ENCODE measurements around the gene APOD. TPM values are rescaled to one million over a fixed set of nuclear protein-coding genes. Genes with fewer than 3 reads are reported as not detected.

The APOD gene
- total and polyA plus RNA-seq, 2 of the 8 experiments (the other 6 are each of a cell fraction or from before 2014, with no cell fraction given) = not detected

GRCh38 chr3:195568630-195569029 is 15.1 kb downstream of the APOD start (continued):
- no peak for TF ChIP-seq SIRT6 (IDR thresholded peaks at IDR 0.05; ENCODE audit: low read length)
- no peak for TF ChIP-seq TBP (IDR thresholded peaks at IDR 0.05; ENCODE audit: low read depth, low read length)
- TF ChIP-seq CTBP2 (IDR thresholded peaks at IDR 0.05; ENCODE audit: borderline replicate concordance, insufficient read depth, insufficient read length, low read length) = no peak
- no peak for TF ChIP-seq EZH2 (IDR thresholded peaks at IDR 0.05; ENCODE audit: low read depth, low read length, severe bottlenecking)
- TF ChIP-seq HDAC6 (IDR thresholded peaks at IDR 0.05; ENCODE audit: low read depth, low read length) = no peak
- TF ChIP-seq, protein P1, sequence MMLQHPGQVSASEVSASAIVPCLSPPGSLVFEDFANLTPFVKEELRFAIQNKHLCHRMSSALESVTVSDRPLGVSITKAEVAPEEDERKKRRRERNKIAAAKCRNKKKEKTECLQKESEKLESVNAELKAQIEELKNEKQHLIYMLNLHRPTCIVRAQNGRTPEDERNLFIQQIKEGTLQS (IDR thresholded peaks at IDR 0.05; ENCODE audit: insufficient read depth, low read depth, low read length) = no peak
- TF ChIP-seq, protein P2, sequence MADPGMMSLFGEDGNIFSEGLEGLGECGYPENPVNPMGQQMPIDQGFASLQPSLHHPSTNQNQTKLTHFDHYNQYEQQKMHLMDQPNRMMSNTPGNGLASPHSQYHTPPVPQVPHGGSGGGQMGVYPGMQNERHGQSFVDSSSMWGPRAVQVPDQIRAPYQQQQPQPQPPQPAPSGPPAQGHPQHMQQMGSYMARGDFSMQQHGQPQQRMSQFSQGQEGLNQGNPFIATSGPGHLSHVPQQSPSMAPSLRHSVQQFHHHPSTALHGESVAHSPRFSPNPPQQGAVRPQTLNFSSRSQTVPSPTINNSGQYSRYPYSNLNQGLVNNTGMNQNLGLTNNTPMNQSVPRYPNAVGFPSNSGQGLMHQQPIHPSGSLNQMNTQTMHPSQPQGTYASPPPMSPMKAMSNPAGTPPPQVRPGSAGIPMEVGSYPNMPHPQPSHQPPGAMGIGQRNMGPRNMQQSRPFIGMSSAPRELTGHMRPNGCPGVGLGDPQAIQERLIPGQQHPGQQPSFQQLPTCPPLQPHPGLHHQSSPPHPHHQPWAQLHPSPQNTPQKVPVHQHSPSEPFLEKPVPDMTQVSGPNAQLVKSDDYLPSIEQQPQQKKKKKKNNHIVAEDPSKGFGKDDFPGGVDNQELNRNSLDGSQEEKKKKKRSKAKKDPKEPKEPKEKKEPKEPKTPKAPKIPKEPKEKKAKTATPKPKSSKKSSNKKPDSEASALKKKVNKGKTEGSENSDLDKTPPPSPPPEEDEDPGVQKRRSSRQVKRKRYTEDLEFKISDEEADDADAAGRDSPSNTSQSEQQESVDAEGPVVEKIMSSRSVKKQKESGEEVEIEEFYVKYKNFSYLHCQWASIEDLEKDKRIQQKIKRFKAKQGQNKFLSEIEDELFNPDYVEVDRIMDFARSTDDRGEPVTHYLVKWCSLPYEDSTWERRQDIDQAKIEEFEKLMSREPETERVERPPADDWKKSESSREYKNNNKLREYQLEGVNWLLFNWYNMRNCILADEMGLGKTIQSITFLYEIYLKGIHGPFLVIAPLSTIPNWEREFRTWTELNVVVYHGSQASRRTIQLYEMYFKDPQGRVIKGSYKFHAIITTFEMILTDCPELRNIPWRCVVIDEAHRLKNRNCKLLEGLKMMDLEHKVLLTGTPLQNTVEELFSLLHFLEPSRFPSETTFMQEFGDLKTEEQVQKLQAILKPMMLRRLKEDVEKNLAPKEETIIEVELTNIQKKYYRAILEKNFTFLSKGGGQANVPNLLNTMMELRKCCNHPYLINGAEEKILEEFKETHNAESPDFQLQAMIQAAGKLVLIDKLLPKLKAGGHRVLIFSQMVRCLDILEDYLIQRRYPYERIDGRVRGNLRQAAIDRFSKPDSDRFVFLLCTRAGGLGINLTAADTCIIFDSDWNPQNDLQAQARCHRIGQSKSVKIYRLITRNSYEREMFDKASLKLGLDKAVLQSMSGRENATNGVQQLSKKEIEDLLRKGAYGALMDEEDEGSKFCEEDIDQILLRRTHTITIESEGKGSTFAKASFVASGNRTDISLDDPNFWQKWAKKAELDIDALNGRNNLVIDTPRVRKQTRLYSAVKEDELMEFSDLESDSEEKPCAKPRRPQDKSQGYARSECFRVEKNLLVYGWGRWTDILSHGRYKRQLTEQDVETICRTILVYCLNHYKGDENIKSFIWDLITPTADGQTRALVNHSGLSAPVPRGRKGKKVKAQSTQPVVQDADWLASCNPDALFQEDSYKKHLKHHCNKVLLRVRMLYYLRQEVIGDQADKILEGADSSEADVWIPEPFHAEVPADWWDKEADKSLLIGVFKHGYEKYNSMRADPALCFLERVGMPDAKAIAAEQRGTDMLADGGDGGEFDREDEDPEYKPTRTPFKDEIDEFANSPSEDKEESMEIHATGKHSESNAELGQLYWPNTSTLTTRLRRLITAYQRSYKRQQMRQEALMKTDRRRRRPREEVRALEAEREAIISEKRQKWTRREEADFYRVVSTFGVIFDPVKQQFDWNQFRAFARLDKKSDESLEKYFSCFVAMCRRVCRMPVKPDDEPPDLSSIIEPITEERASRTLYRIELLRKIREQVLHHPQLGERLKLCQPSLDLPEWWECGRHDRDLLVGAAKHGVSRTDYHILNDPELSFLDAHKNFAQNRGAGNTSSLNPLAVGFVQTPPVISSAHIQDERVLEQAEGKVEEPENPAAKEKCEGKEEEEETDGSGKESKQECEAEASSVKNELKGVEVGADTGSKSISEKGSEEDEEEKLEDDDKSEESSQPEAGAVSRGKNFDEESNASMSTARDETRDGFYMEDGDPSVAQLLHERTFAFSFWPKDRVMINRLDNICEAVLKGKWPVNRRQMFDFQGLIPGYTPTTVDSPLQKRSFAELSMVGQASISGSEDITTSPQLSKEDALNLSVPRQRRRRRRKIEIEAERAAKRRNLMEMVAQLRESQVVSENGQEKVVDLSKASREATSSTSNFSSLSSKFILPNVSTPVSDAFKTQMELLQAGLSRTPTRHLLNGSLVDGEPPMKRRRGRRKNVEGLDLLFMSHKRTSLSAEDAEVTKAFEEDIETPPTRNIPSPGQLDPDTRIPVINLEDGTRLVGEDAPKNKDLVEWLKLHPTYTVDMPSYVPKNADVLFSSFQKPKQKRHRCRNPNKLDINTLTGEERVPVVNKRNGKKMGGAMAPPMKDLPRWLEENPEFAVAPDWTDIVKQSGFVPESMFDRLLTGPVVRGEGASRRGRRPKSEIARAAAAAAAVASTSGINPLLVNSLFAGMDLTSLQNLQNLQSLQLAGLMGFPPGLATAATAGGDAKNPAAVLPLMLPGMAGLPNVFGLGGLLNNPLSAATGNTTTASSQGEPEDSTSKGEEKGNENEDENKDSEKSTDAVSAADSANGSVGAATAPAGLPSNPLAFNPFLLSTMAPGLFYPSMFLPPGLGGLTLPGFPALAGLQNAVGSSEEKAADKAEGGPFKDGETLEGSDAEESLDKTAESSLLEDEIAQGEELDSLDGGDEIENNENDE (IDR thresholded peaks at IDR 0.05; ENCODE audit: insufficient replicate concordance, low read length) = no peak
- TF ChIP-seq PHF8 (conservative IDR thresholded peaks at IDR 0.05; ENCODE audit: low read depth, low read length) = no peak
- TF ChIP-seq EGR1 (IDR thresholded peaks at IDR 0.05; ENCODE audit: borderline replicate concordance, low read depth, low read length) = no peak
